ENCODE data around the gene SCYGR3.

The SCYGR3 gene

DNA sequence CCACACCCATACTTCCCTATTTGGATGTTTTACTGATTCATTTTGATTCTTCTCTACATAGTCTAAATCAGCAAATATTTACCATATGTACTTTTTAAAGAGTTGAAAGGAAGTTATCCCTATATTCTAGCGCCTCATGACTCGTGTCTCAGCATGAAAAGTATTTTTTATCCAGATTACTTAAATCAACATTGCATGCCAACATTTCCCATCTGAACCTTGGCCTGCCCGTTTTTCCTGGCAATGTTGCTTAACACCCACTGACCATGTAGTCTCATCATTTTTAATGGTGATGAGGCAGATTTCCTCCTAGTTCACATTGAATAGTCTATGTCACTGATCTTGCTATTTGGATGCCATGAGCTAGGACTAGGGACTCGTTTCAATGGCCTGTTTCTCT lies 38.8 kb upstream of the SCYGR3 start:
- no peak overlapping the region for H3K4me3 ChIP-seq (ENCODE audit: low read length)
- no peak for DNase-seq
- no peaks in the 10 kb centered on the region for H4K20me1 ChIP-seq (ENCODE audit: insufficient read depth, low read length)
- no peak overlapping the region for H3K27ac ChIP-seq (ENCODE audit: low read length)
- no peaks in the 10 kb centered on the region for H3K36me3 ChIP-seq (replicated peaks; ENCODE audit: insufficient read depth, low read length)
- H3K9me2 ChIP-seq (replicated peaks; ENCODE audit: insufficient read depth, low read length) = no peaks in the 10 kb centered on the region
- no peaks in the 10 kb centered on the region for H3K79me2 ChIP-seq (ENCODE audit: low read length)
- H3K4me1 ChIP-seq (ENCODE audit: low read length) = no peaks in the 10 kb centered on the region
- H3K27me3 ChIP-seq (replicated peaks; ENCODE audit: insufficient read depth, low read length) = no peaks in the 10 kb centered on the region
- no peaks in the 10 kb centered on the region for H3K9me3 ChIP-seq (replicated peaks; ENCODE audit: insufficient read depth, low read length)
- no peak overlapping the region for H3K9ac ChIP-seq (ENCODE audit: low read length)
- H3K4me2 ChIP-seq (ENCODE audit: low read depth, low read length) = no peak overlapping the region
- no peaks in the 10 kb centered on the region for H3F3A ChIP-seq (ENCODE audit: insufficient read depth, low read length)
- no peak overlapping the region for H2AFZ ChIP-seq (ENCODE audit: low read length)
- TF ChIP-seq EZH2 (optimal IDR thresholded peaks at IDR 0.05; ENCODE audit: low read depth, low read length) = no peak
- TF ChIP-seq, protein P1, sequence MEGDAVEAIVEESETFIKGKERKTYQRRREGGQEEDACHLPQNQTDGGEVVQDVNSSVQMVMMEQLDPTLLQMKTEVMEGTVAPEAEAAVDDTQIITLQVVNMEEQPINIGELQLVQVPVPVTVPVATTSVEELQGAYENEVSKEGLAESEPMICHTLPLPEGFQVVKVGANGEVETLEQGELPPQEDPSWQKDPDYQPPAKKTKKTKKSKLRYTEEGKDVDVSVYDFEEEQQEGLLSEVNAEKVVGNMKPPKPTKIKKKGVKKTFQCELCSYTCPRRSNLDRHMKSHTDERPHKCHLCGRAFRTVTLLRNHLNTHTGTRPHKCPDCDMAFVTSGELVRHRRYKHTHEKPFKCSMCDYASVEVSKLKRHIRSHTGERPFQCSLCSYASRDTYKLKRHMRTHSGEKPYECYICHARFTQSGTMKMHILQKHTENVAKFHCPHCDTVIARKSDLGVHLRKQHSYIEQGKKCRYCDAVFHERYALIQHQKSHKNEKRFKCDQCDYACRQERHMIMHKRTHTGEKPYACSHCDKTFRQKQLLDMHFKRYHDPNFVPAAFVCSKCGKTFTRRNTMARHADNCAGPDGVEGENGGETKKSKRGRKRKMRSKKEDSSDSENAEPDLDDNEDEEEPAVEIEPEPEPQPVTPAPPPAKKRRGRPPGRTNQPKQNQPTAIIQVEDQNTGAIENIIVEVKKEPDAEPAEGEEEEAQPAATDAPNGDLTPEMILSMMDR (IDR thresholded peaks at IDR 0.05; ENCODE audit: low read length) = no peak
- no peak for TF ChIP-seq EZH2phosphoT487 (IDR thresholded peaks at IDR 0.05; ENCODE audit: low read length)

DNA sequence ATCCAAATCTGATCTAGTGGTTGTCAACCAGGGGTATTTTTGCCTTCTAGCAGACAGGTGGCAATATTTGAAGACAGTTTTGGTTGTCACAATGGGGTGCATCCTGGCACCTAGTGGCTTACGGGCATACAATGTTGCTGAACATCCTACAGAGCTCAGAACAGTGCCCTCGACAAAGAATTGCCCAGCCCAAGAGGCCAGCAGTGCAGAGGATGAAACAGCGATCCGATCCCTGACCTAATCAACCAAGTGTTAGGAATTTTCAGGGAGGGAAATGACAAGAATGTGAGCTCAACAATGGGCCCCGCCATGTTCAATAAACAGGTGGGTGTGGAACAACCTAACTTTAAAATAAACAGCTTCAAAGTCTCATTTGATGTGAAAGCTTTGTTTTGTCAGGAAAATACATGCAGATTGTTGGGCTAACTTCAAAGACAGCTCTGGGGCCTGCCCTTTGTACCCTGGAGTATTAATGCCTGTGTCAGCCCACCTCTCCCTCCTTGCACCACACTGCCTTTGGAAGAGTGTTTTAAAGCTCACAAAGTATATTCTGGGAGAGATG lies 29.4 kb upstream of the SCYGR3 start:
- Histone ChIP-seq H3K27ac (ENCODE audit: low read length) (no peak overlapping the region), H3K9ac (ENCODE audit: low read length) (no peak overlapping the region), H3K36me3 (replicated peaks; ENCODE audit: insufficient read depth, low read length) (no peaks in the 10 kb centered on the region), H3K4me2 (ENCODE audit: low read depth, low read length) (no peak overlapping the region), H2AFZ (ENCODE audit: low read length) (no peak overlapping the region), H3K9me3 (replicated peaks; ENCODE audit: insufficient read depth, low read length) (no peaks in the 10 kb centered on the region), H3F3A (ENCODE audit: insufficient read depth, low read length) (no peaks in the 10 kb centered on the region), H4K20me1 (ENCODE audit: insufficient read depth, low read length) (no peaks in the 10 kb centered on the region), H3K4me3 (ENCODE audit: low read length) (no peak overlapping the region), H3K9me2 (replicated peaks; ENCODE audit: insufficient read depth, low read length) (no peaks in the 10 kb centered on the region), H3K4me1 (ENCODE audit: low read length) (no peaks in the 10 kb centered on the region), H3K79me2 (ENCODE audit: low read length) (no peaks in the 10 kb centered on the region), H3K27me3 (replicated peaks; ENCODE audit: insufficient read depth, low read length) (no peaks in the 10 kb centered on the region)
- TF ChIP-seq EZH2 (optimal IDR thresholded peaks at IDR 0.05; ENCODE audit: low read depth, low read length) = no peak
- TF ChIP-seq, protein P1 (IDR thresholded peaks at IDR 0.05; ENCODE audit: low read length) = no peak
- no peak for DNase-seq

DNA sequence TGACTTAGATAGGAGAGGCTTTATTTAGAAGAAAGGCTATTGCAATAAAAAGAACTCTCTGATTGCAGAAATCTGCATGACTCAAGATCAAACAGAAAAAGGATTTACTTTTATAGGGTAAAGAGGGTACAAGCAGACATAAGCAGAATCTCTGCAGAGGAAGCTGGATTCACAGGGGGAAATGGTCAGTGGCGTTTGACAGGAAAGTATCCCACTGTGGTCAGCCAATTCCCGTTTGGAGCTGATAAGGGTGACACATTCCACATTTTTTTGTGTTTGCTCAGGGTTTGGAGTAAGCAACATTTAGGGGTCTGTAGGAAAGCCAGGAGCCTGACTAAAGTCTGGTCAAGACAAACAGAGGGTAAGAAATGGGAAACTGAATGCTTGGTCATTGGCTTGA lies 28.0 kb upstream of the SCYGR3 start:
- no peaks in the 10 kb centered on the region for H3F3A ChIP-seq (ENCODE audit: insufficient read depth, low read length)
- H3K27me3 ChIP-seq (replicated peaks; ENCODE audit: insufficient read depth, low read length) = no peaks in the 10 kb centered on the region
- no peaks in the 10 kb centered on the region for H3K79me2 ChIP-seq (ENCODE audit: low read length)
- no peaks in the 10 kb centered on the region for H4K20me1 ChIP-seq (ENCODE audit: insufficient read depth, low read length)
- H3K4me2 ChIP-seq (ENCODE audit: low read depth, low read length) = no peak overlapping the region
- DNase-seq = no peak
- H3K27ac ChIP-seq (ENCODE audit: low read length) = no peak overlapping the region
- no peak overlapping the region for H3K9ac ChIP-seq (ENCODE audit: low read length)
- H3K36me3 ChIP-seq (replicated peaks; ENCODE audit: insufficient read depth, low read length) = no peaks in the 10 kb centered on the region
- TF ChIP-seq EZH2 (optimal IDR thresholded peaks at IDR 0.05; ENCODE audit: low read depth, low read length) (no peak), EZH2phosphoT487 (IDR thresholded peaks at IDR 0.05; ENCODE audit: low read length) (no peak)
- TF ChIP-seq, protein P1 (IDR thresholded peaks at IDR 0.05; ENCODE audit: low read length) = no peak
- no peaks in the 10 kb centered on the region for H3K9me2 ChIP-seq (replicated peaks; ENCODE audit: insufficient read depth, low read length)
- no peaks in the 10 kb centered on the region for H3K4me1 ChIP-seq (ENCODE audit: low read length)
- H3K9me3 ChIP-seq (replicated peaks; ENCODE audit: insufficient read depth, low read length) = no peaks in the 10 kb centered on the region
- no peak overlapping the region for H3K4me3 ChIP-seq (ENCODE audit: low read length)
- H2AFZ ChIP-seq (ENCODE audit: low read length) = no peak overlapping the region
